ENCODE data around the gene ACOXL. TPM values are rescaled to one million over a fixed set of nuclear protein-coding genes. Genes with fewer than 3 reads are reported as not detected.

Gene ACOXL
- total and polyA plus RNA-seq, 4 donors = 4.4 to 32.8 (median 12.2) TPM

DNA sequence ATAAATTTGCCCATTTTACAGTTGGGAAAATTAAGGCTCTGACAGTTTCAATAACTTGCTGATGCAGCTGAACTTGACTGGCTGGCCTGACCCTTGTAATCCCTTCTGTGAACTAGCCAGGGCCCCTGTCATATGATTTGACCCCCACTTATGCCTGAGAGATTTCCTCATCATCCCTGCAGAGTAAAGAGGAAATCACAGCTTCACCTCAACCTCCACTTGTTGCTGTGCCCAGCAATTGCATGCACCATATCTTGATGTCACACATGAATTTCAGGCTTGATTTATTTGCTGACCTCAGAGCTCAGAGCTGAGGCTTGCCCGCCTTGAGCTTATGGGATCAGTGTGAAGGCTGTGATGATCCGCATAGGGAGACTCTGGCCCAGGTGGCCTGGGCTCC, 108.1 kb downstream of the ACOXL start:
- WGBS, 2 donors = 72 to 96% methylated on average over 2 of the region's 2 CpGs
- no peak for ATAC-seq (ENCODE audit: insufficient read depth, low FRiP score)
- no peaks in the 10 kb centered on the region for H3K36me3 ChIP-seq (ENCODE audit: control insufficient read depth in 4 of 4, insufficient read depth in 4 of 4, low read length in 4 of 4)

DNA sequence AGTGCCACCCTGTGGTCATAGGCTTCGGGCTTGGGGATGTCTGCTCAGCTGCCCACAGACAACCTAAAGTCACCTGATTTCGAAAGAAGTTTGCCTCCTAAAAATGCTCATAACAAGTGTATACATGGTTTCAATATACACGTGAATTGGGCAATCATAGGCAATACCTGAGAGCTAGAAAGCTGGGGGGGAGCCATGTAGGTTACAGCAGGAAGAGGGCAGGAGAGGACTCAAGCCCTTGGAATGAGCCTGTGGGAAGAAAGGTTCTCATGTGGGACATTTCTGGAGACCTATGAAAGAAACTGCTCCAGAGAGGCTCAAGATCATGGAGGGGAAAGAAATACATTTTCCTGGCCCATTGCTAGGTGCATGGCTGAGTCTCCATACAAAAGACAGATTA, 109.7 kb downstream of the ACOXL start:
- TF ChIP-seq, protein P1, sequence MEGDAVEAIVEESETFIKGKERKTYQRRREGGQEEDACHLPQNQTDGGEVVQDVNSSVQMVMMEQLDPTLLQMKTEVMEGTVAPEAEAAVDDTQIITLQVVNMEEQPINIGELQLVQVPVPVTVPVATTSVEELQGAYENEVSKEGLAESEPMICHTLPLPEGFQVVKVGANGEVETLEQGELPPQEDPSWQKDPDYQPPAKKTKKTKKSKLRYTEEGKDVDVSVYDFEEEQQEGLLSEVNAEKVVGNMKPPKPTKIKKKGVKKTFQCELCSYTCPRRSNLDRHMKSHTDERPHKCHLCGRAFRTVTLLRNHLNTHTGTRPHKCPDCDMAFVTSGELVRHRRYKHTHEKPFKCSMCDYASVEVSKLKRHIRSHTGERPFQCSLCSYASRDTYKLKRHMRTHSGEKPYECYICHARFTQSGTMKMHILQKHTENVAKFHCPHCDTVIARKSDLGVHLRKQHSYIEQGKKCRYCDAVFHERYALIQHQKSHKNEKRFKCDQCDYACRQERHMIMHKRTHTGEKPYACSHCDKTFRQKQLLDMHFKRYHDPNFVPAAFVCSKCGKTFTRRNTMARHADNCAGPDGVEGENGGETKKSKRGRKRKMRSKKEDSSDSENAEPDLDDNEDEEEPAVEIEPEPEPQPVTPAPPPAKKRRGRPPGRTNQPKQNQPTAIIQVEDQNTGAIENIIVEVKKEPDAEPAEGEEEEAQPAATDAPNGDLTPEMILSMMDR (IDR thresholded peaks at IDR 0.05; ENCODE audit: control extremely low read depth, extremely low read depth) = no peak

More for the DNA sequence above, 108.1 kb downstream of the ACOXL start:
- Histone ChIP-seq H3K4me3 (no peak overlapping the region), H3K27ac (ENCODE audit: low read depth in 1 of 2, low read length in 1 of 2) (no peak overlapping the region), H3K27me3 (ENCODE audit: control insufficient read depth in 3 of 3, insufficient read depth in 3 of 3, low read length in 2 of 3) (no peaks in the 10 kb centered on the region), H3K4me1 (ENCODE audit: control insufficient read depth in 5 of 5, insufficient read depth in 5 of 5, low read length in 5 of 5) (peaks cover 0 to 47% (median 16%) of the 10 kb centered on the region in 5 donors), H3K9me3 (ENCODE audit: control insufficient read depth in 4 of 4, insufficient read depth in 3 of 4, low read length in 3 of 4) (peaks cover 0 to 3% (median 0%) of the 10 kb centered on the region in 4 donors), H3K9ac (ENCODE audit: insufficient read depth in 1 of 2, low read length in 2 of 2) (no peak overlapping the region)
- no peak for DNase-seq
- TF ChIP-seq, protein P1 (IDR thresholded peaks at IDR 0.05; ENCODE audit: control extremely low read depth, extremely low read depth) = no peak

DNA sequence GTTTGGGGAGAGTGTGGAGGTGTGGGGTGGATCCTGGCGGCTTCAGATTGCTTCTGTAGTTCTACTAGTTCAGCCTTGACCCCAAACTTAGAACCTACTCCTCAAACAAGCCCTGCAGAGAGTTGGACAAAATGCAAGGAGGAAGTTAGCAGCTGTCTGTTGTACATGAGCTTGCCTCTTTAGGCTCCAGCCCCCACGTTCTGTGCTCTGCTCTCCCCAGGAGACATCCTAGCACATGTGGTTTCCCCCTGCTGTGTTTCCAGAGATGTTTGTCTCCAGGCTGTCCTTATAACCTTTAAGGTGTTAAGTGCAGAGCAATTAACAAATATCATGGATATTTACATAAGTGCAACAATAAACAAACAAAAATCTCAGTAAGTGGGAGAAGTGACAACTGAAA, 111.1 kb downstream of the ACOXL start:
- no peak for DNase-seq
- ATAC-seq (ENCODE audit: insufficient read depth, low FRiP score) = no peak
- 54 to 66% methylated on average over 2 of the region's 2 CpGs for WGBS, 2 donors
- Histone ChIP-seq H3K36me3 (ENCODE audit: control insufficient read depth in 4 of 4, insufficient read depth in 4 of 4, low read length in 4 of 4) (no peaks in the 10 kb centered on the region), H3K27me3 (ENCODE audit: control insufficient read depth in 3 of 3, insufficient read depth in 3 of 3, low read length in 2 of 3) (no peaks in the 10 kb centered on the region), H3K9me3 (ENCODE audit: control insufficient read depth in 4 of 4, insufficient read depth in 3 of 4, low read length in 3 of 4) (no peaks in the 10 kb centered on the region), H3K4me3 (no peak overlapping the region), H3K9ac (ENCODE audit: insufficient read depth in 1 of 2, low read length in 2 of 2) (no peak overlapping the region), H3K27ac (ENCODE audit: low read depth in 1 of 2, low read length in 1 of 2) (no peak overlapping the region), H3K4me1 (ENCODE audit: control insufficient read depth in 5 of 5, insufficient read depth in 5 of 5, low read length in 5 of 5) (peaks cover 0 to 26% (median 11%) of the 10 kb centered on the region in 5 donors)
- TF ChIP-seq, protein P1 (IDR thresholded peaks at IDR 0.05; ENCODE audit: control extremely low read depth, extremely low read depth) = no peak

More for the DNA sequence above, 109.7 kb downstream of the ACOXL start:
- ATAC-seq (ENCODE audit: insufficient read depth, low FRiP score) = no peak
- Histone ChIP-seq H3K9me3 (ENCODE audit: control insufficient read depth in 4 of 4, insufficient read depth in 3 of 4, low read length in 3 of 4) (peaks cover 0 to 3% (median 0%) of the 10 kb centered on the region in 4 donors), H3K36me3 (ENCODE audit: control insufficient read depth in 4 of 4, insufficient read depth in 4 of 4, low read length in 4 of 4) (no peaks in the 10 kb centered on the region), H3K27me3 (ENCODE audit: control insufficient read depth in 3 of 3, insufficient read depth in 3 of 3, low read length in 2 of 3) (no peaks in the 10 kb centered on the region), H3K9ac (ENCODE audit: insufficient read depth in 1 of 2, low read length in 2 of 2) (no peak overlapping the region), H3K4me3 (no peak overlapping the region), H3K27ac (ENCODE audit: low read depth in 1 of 2, low read length in 1 of 2) (no peak overlapping the region), H3K4me1 (ENCODE audit: control insufficient read depth in 5 of 5, insufficient read depth in 5 of 5, low read length in 5 of 5) (peaks cover 0 to 38% (median 23%) of the 10 kb centered on the region in 5 donors)
- DNase-seq = no peak
- 58 to 63% methylated on average over 3 of the region's 3 CpGs for WGBS, 2 donors

GRCh38 chr2:110843959-110844510, 111.7 kb downstream of the ACOXL start:
- Histone ChIP-seq H3K9ac (ENCODE audit: insufficient read depth in 1 of 2, low read length in 2 of 2) (no peak overlapping the region), H3K4me3 (no peak overlapping the region), H3K9me3 (ENCODE audit: control insufficient read depth in 4 of 4, insufficient read depth in 3 of 4, low read length in 3 of 4) (no peaks in the 10 kb centered on the region), H3K36me3 (ENCODE audit: control insufficient read depth in 4 of 4, insufficient read depth in 4 of 4, low read length in 4 of 4) (no peaks in the 10 kb centered on the region), H3K4me1 (ENCODE audit: control insufficient read depth in 5 of 5, insufficient read depth in 5 of 5, low read length in 5 of 5) (peaks cover 0 to 20% (median 7%) of the 10 kb centered on the region in 5 donors), H3K27me3 (ENCODE audit: control insufficient read depth in 3 of 3, insufficient read depth in 3 of 3, low read length in 2 of 3) (no peaks in the 10 kb centered on the region), H3K27ac (ENCODE audit: low read depth in 1 of 2, low read length in 1 of 2) (no peak overlapping the region)
- ATAC-seq (ENCODE audit: insufficient read depth, low FRiP score) (no peak), DNase-seq (peak in 1 of 3 donors; percentile 35)
- TF ChIP-seq, protein P1 (IDR thresholded peaks at IDR 0.05; ENCODE audit: control extremely low read depth, extremely low read depth) = no peak
- WGBS, 2 donors = 78 to 89% methylated on average over 8 of the region's 8 CpGs

Data from lung (tissue), 12 donors.